Measurements from ENCODE around the gene ETS2.
A peak's percentile ranks its signal among the peaks of the same experiment; 100 is the strongest.

The ETS2 gene

DNA sequence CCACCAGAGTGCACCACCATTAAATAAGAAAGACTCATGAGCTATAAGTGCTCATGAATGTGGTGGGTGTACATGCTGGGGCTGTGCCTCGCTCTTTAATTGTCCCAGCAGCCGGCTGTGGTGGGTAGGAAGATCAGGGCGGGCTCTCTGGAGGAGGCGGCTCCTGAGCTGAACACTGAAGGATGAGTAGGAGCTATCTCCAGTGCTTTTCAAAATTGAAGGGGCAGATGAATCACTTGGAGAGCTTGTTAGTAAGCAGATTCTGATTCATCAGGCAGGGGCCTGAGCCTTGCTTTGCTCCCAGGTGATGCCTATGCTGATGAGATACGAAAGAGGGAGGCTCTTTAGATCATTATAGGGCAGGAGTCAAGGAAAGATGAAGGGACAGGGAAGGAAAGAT is 54.1 kb downstream of the ETS2 start:
- Histone ChIP-seq H3K4me3 (ENCODE audit: severe bottlenecking) (no peak overlapping the region), H3K36me3 (ENCODE audit: low read depth) (no peaks in the 10 kb centered on the region), H3K9me3 (ENCODE audit: severe bottlenecking) (no peaks in the 10 kb centered on the region), H3K27me3 (ENCODE audit: insufficient read depth, poor library complexity, severe bottlenecking) (no peaks in the 10 kb centered on the region), H3K4me1 (ENCODE audit: insufficient read depth, poor library complexity, severe bottlenecking) (no peaks in the 10 kb centered on the region), H3K27ac (ENCODE audit: poor library complexity, severe bottlenecking) (no peak overlapping the region)
- no peak for DNase-seq (ENCODE audit: low spot score)
- peak; percentile 83 for ATAC-seq (ENCODE audit: low read depth)
- TF ChIP-seq, protein P1, sequence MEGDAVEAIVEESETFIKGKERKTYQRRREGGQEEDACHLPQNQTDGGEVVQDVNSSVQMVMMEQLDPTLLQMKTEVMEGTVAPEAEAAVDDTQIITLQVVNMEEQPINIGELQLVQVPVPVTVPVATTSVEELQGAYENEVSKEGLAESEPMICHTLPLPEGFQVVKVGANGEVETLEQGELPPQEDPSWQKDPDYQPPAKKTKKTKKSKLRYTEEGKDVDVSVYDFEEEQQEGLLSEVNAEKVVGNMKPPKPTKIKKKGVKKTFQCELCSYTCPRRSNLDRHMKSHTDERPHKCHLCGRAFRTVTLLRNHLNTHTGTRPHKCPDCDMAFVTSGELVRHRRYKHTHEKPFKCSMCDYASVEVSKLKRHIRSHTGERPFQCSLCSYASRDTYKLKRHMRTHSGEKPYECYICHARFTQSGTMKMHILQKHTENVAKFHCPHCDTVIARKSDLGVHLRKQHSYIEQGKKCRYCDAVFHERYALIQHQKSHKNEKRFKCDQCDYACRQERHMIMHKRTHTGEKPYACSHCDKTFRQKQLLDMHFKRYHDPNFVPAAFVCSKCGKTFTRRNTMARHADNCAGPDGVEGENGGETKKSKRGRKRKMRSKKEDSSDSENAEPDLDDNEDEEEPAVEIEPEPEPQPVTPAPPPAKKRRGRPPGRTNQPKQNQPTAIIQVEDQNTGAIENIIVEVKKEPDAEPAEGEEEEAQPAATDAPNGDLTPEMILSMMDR (IDR thresholded peaks at IDR 0.05; ENCODE audit: poor library complexity, severe bottlenecking): no peak

DNA sequence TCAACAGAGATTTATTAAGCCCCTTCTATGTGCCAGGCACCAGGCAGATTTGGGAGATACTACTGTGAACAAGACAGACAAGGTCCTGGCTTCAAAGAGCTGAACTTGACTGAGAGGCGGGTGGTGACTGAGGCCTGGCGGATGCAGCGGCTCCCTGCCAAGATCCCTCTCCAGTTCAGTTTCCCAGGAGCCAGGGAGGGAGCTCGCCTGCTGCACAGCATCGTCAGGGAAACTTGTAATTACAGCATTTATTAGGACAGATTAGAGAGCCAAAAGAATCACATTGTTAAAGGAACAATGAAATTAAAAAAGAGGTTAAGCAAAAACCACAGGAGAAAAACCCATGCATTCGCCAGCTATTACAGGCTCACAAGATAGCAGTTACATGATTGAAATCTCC is 55.3 kb downstream of the ETS2 start:
- DNase-seq (ENCODE audit: low spot score): no peak
- Histone ChIP-seq H3K4me3 (ENCODE audit: severe bottlenecking) (no peak overlapping the region), H3K27me3 (ENCODE audit: insufficient read depth, poor library complexity, severe bottlenecking) (no peaks in the 10 kb centered on the region), H3K9me3 (ENCODE audit: severe bottlenecking) (no peaks in the 10 kb centered on the region), H3K4me1 (ENCODE audit: insufficient read depth, poor library complexity, severe bottlenecking) (no peaks in the 10 kb centered on the region), H3K27ac (ENCODE audit: poor library complexity, severe bottlenecking) (no peak overlapping the region), H3K36me3 (ENCODE audit: low read depth) (no peaks in the 10 kb centered on the region)
- TF ChIP-seq, protein P1 (IDR thresholded peaks at IDR 0.05; ENCODE audit: poor library complexity, severe bottlenecking): no peak
- no peak for ATAC-seq (ENCODE audit: low read depth)

DNA sequence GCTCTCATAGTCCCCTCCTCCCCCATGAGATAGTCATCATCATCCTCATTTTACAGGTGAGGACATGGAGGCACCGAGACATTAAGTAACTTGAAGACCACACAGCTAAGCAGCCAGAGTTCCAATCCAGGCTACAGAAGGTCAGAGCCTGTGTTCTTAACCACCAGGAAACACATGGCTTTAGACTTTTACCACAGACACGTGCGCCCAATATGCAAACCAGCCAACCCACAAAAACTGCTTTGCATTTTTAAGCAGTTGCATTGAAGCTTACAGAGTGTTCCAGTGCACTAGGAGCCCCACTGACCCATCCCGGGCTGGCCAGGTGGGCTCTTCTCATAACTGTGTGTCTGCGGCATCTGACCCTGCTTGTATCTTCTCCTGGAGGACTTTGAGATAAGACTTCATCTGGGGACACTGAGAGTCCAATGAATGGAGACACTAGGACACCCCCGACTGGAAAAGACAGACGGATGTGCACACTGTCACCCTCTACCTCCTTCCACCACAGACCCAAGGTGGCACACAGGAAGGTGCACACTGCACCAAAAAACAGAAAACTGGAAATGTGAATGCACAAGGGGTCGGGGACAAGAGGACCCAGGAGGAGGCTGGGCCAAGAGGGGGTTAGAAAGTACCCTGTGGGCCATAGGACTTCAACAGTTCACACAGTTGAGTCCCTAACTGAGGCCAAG is 56.4 kb downstream of the ETS2 start:
- H3K27ac ChIP-seq (ENCODE audit: poor library complexity, severe bottlenecking): no peak overlapping the region
- H3K36me3 ChIP-seq (ENCODE audit: low read depth): no peaks in the 10 kb centered on the region
- ATAC-seq (ENCODE audit: low read depth): no peak
- DNase-seq (ENCODE audit: low spot score): no peak
- no peaks in the 10 kb centered on the region for H3K27me3 ChIP-seq (ENCODE audit: insufficient read depth, poor library complexity, severe bottlenecking)
- TF ChIP-seq, protein P1 (IDR thresholded peaks at IDR 0.05; ENCODE audit: poor library complexity, severe bottlenecking): no peak
- no peak overlapping the region for H3K4me3 ChIP-seq (ENCODE audit: severe bottlenecking)
- H3K9me3 ChIP-seq (ENCODE audit: severe bottlenecking): no peaks in the 10 kb centered on the region
- no peaks in the 10 kb centered on the region for H3K4me1 ChIP-seq (ENCODE audit: insufficient read depth, poor library complexity, severe bottlenecking)

DNA sequence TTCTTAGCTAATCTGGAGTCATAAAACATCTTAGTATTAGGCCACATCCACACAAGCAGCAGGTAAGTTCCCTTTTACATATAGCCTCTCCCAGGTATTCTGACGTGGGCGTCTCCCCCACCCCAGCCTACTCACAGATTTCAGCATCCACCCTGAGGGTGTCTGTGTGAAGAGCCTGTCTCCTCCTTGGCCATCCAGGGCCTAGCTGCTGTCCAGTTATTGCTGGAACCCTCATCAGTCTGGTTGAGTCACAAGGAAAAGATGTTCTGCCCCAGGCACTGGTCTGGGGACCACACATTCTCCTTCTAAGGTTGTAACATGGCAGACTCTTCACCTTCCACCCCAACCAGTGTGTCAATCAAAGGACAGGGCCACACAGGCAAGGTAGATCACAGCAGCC is 57.6 kb downstream of the ETS2 start:
- Histone ChIP-seq H3K27me3 (ENCODE audit: insufficient read depth, poor library complexity, severe bottlenecking) (no peaks in the 10 kb centered on the region), H3K36me3 (ENCODE audit: low read depth) (no peaks in the 10 kb centered on the region), H3K4me3 (ENCODE audit: severe bottlenecking) (no peak overlapping the region), H3K27ac (ENCODE audit: poor library complexity, severe bottlenecking) (no peak overlapping the region), H3K9me3 (ENCODE audit: severe bottlenecking) (no peaks in the 10 kb centered on the region), H3K4me1 (ENCODE audit: insufficient read depth, poor library complexity, severe bottlenecking) (no peaks in the 10 kb centered on the region)
- TF ChIP-seq, protein P1 (IDR thresholded peaks at IDR 0.05; ENCODE audit: poor library complexity, severe bottlenecking): no peak
- no peak for ATAC-seq (ENCODE audit: low read depth)
- DNase-seq (ENCODE audit: low spot score): no peak

DNA sequence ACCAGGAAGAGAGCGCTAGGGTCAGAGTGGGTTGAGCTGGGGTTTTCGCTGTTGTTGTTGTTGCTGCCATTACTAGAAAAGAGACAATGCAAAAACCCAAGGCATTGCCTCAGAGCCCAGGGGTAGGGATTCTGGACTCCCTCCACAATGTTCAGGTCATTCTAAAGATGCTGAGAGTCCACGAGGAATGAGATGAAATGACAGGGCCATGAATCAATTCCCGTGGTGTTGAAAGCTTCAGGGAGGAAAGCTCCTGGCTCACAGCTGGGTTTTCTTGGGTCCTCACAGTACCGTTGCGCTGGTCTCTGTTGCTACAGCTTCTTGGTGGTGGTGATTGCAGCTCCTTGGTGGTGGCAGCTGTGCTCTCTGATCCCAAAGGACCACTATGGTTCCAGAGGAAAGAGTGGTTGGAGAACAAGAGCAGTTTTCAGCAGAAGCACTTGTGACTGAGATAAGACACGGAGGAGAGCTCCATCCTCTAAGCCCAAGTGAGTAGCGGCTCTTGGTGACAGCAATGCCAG is 58.2 kb downstream of the ETS2 start:
- Histone ChIP-seq H3K4me3 (ENCODE audit: severe bottlenecking) (no peak overlapping the region), H3K36me3 (ENCODE audit: low read depth) (no peaks in the 10 kb centered on the region), H3K27ac (ENCODE audit: poor library complexity, severe bottlenecking) (no peak overlapping the region), H3K9me3 (ENCODE audit: severe bottlenecking) (no peaks in the 10 kb centered on the region), H3K27me3 (ENCODE audit: insufficient read depth, poor library complexity, severe bottlenecking) (no peaks in the 10 kb centered on the region), H3K4me1 (ENCODE audit: insufficient read depth, poor library complexity, severe bottlenecking) (no peaks in the 10 kb centered on the region)
- ATAC-seq (ENCODE audit: low read depth): no peak
- TF ChIP-seq, protein P1 (IDR thresholded peaks at IDR 0.05; ENCODE audit: poor library complexity, severe bottlenecking): no peak
- DNase-seq (ENCODE audit: low spot score): no peak
